ENCODE results near the gene HPX.

Gene HPX

GRCh38 chr11:6440906-6441358 is at the start of gene HPX:
TSS of gene HPX (minus strand) at chr11:6440987. CDS start at chr11:6440963, 24 bp downstream.
- DNase-seq (ENCODE audit: low read depth, low spot score), result no peak

- no peak for DNase-seq (ENCODE audit: low read depth, low spot score)
Measured at GRCh38 chr11:6489306-6489705, 48.5 kb upstream of the HPX start.

- no peak for DNase-seq (ENCODE audit: low read depth, low spot score)
Measured at GRCh38 chr11:6488821-6489220, 48.0 kb upstream of the HPX start.

GRCh38 chr11:6488342-6488741 is 47.6 kb upstream of the HPX start:
- no peak for DNase-seq (ENCODE audit: low read depth, low spot score)

- DNase-seq (ENCODE audit: low read depth, low spot score), result no peak
Measured at GRCh38 chr11:6486938-6487337, 46.2 kb upstream of the HPX start.

GRCh38 chr11:6486256-6486655 is 45.5 kb upstream of the HPX start:
- no peak for DNase-seq (ENCODE audit: low read depth, low spot score)

GRCh38 chr11:6485661-6486060 is 44.9 kb upstream of the HPX start:
- no peak for DNase-seq (ENCODE audit: low read depth, low spot score)

- no peak for DNase-seq (ENCODE audit: low read depth, low spot score)
Measured at GRCh38 chr11:6483015-6483414, 42.2 kb upstream of the HPX start.

- DNase-seq (ENCODE audit: low read depth, low spot score), result no peak
Measured at GRCh38 chr11:6482441-6482840, 41.7 kb upstream of the HPX start.

- DNase-seq (ENCODE audit: low read depth, low spot score), result peak; percentile 34
Measured at GRCh38 chr11:6481924-6482275, 41.1 kb upstream of the HPX start.

- DNase-seq (ENCODE audit: low read depth, low spot score), result peak; percentile 99
Measured at GRCh38 chr11:6481012-6481923, 40.5 kb upstream of the HPX start, which contains the start of the genes ARFIP2 and TIMM10B. TSS of gene ARFIP2 (minus strand) at chr11:6481331. CDS start at chr11:6480421, 910 bp downstream. TSS of gene TIMM10B (plus strand) at chr11:6481501. CDS start at chr11:6481517, 16 bp downstream.

- no peak for DNase-seq (ENCODE audit: low read depth, low spot score)
Measured at GRCh38 chr11:6480299-6480914, 39.6 kb upstream of the HPX start.

- DNase-seq (ENCODE audit: low read depth, low spot score), result no peak
Measured at GRCh38 chr11:6476571-6476970, 35.8 kb upstream of the HPX start.

GRCh38 chr11:6475936-6476335 is 35.1 kb upstream of the HPX start:
- no peak for DNase-seq (ENCODE audit: low read depth, low spot score)

GRCh38 chr11:6474806-6475500 is 34.2 kb upstream of the HPX start:
- DNase-seq (ENCODE audit: low read depth, low spot score), result no peak

GRCh38 chr11:6474413-6474792 is 33.6 kb upstream of the HPX start:
- DNase-seq (ENCODE audit: low read depth, low spot score), result no peak

GRCh38 chr11:6473451-6474412 is 32.9 kb upstream of the HPX start, which contains the start of gene TRIM3:
TSS of gene TRIM3 (minus strand) at chr11:6473941. CDS start at chr11:6465695, 8,246 bp downstream.
- peak; percentile 95 for DNase-seq (ENCODE audit: low read depth, low spot score)

- no peak for DNase-seq (ENCODE audit: low read depth, low spot score)
Measured at GRCh38 chr11:6472934-6473333, 32.1 kb upstream of the HPX start.

- no peak for DNase-seq (ENCODE audit: low read depth, low spot score)
Measured at GRCh38 chr11:6469599-6469998, 28.8 kb upstream of the HPX start.

- DNase-seq (ENCODE audit: low read depth, low spot score), result peak; percentile 77
Measured at GRCh38 chr11:6468712-6469495, 28.1 kb upstream of the HPX start.

Measured in astrocyte of the hippocampus (primary cell).